Subcutaneous abdominal adipose tissue (tissue), 5 donors: ENCODE results near the gene SRC.
"Not testable (repeated sequence)": the region's sequence is repeated elsewhere in the genome, so short reads cannot be mapped to it uniquely, and the experiment has no call there.

Experiments used
- H3K27ac ChIP-seq: one replicate; pipeline ENCODE4 v1.7.0; 2013; ENCODE audit warnings: low read depth, mild to moderate bottlenecking, inconsistent platforms, low read length, moderate library complexity
- H3K27me3 ChIP-seq, 5 donors: one replicate each; pipeline ENCODE4 v1.7.0; 2013; ENCODE audit warnings: low read length in 5 of 5, inconsistent platforms in 1 of 5; ENCODE audit not compliant: control insufficient read depth in 5 of 5, insufficient read depth in 4 of 5
- H3K36me3 ChIP-seq, 5 donors: one replicate each; pipeline ENCODE4 v1.7.0; 2013; ENCODE audit warnings: low read length in 5 of 5; ENCODE audit not compliant: control insufficient read depth in 5 of 5, insufficient read depth in 5 of 5
- H3K4me1 ChIP-seq, 5 donors: one replicate each; pipeline ENCODE4 v1.7.0; 2013; ENCODE audit warnings: low read length in 5 of 5, mild to moderate bottlenecking in 3 of 5, moderate library complexity in 1 of 5; ENCODE audit not compliant: control insufficient read depth in 5 of 5, insufficient read depth in 5 of 5
- H3K4me3 ChIP-seq, 5 donors: one replicate each; pipeline ENCODE4 v1.7.0; 2013; ENCODE audit warnings: low read length in 5 of 5, low read depth in 1 of 5
- H3K9ac ChIP-seq, 5 donors: one replicate each; pipeline ENCODE4 v1.7.0; 2013; ENCODE audit warnings: low read length in 5 of 5, mild to moderate bottlenecking in 4 of 5, moderate library complexity in 3 of 5
- H3K9me3 ChIP-seq, 5 donors: one replicate each; pipeline ENCODE4 v1.7.0; 2013; ENCODE audit warnings: low read length in 5 of 5; ENCODE audit not compliant: control insufficient read depth in 5 of 5
- donor health status: healthy.
- donor health status: healthy.
- donor health status: healthy.
- donor health status: healthy.
- donor health status: healthy.

Gene SRC

DNA sequence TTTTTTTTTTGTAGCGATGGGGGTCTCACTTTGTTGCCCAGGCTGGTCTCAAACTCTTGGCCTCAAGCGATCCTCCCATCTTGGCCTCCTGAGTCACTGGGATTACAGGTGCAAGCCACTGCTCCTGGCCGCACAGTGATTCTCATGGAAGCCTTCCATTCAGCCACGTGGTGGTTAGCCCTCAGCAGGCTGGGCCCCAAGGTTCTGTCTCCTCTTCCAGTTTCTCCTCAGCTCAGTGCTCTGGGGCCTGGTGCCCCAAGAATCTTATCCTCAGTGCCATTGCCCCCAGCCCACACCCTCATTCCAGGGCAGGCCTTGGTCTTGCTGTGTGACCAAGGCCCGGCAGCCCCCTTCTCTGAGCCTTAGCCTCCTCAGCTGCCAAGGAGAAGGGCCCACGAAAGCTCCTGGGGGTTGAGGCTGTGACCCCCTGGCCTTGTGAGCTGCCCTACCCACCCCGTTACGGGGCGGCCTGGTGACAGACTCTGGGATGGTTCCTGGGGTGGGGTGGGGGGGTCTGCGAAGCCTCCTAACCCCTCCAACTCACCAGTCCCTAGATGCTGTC is 16.4 kb downstream of the SRC start:
- Histone ChIP-seq H3K4me3 (no peak overlapping the region), H3K9ac (no peak overlapping the region), H3K9me3 (no peaks in the 10 kb centered on the region), H3K27ac (no peak overlapping the region), H3K4me1 (peaks cover 0 to 22% (median 16%) of the 10 kb centered on the region in 5 donors), H3K36me3 (peaks cover 0 to 11% (median 7%) of the 10 kb centered on the region in 5 donors), H3K27me3 (no peaks in the 10 kb centered on the region)

DNA sequence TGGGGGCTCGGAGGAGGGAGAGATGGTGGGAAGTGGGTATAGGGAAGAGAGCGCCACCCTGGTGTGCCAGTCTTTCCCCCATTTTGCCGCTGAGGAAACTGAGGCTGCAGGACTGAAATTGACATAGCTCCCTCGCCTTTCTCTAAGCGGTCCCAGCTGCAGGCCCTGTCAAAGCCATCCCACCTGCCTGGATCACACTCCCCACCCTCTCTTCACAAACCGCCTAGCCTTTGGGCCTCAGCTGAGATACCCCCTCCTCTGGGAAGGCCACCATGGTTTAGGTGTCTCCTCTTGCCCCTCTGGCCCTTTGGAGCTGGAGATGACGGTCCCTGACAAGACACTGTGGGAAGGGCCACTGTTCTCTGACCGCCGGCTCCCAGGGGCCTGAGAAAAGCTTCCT is 16.9 kb downstream of the SRC start:
- Histone ChIP-seq H3K36me3 (peaks cover 0 to 11% (median 7%) of the 10 kb centered on the region in 5 donors), H3K4me3 (no peak overlapping the region), H3K27ac (no peak overlapping the region), H3K27me3 (no peaks in the 10 kb centered on the region), H3K9me3 (no peaks in the 10 kb centered on the region), H3K4me1 (peaks cover 0 to 18% (median 14%) of the 10 kb centered on the region in 5 donors), H3K9ac (no peak overlapping the region)

DNA sequence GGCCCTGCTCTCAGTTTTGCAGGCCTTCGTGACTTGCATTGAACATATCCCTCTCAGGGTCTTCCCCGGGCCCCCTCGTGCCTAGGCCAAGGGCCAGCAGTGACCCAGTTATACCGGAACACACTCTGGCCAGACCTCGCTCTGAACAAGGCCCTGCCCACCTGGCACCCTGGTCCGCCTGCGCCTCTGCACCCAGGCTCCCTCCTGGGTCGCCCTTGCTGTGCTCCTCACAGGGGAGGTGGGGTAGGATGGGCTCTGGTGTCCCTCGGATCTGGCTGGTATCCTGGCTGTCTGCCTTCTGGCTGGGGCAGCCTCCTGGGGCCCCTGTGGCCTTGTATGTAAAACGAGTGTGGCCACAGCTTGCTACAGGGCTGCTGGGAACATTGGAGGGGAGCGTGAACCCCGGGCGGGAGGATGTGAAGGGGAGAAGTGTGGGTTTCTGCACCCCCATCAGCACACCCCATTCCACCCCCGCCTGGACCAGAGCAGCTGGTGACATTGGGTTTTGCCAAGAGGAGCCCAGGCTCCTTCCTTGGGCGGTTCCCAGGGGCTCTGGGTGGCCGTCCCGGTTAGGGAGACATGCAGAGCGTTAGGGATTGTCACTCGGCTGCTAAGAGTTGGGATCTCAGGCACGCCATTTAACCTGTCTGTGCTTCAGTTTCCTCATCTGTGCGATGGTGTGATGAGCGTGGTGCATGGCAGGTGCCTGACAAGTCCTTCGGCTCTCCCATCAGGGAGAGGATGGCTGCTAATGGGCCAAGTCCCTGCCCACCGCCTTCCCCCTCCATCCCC is 17.5 kb downstream of the SRC start:
- Histone ChIP-seq H3K4me1 (peaks cover 0 to 12% (median 8%) of the 10 kb centered on the region in 5 donors), H3K27ac (no peak overlapping the region), H3K9ac (no peak overlapping the region), H3K4me3 (no peak overlapping the region), H3K9me3 (no peaks in the 10 kb centered on the region), H3K36me3 (peaks cover 0 to 11% (median 7%) of the 10 kb centered on the region in 5 donors), H3K27me3 (no peaks in the 10 kb centered on the region)

DNA sequence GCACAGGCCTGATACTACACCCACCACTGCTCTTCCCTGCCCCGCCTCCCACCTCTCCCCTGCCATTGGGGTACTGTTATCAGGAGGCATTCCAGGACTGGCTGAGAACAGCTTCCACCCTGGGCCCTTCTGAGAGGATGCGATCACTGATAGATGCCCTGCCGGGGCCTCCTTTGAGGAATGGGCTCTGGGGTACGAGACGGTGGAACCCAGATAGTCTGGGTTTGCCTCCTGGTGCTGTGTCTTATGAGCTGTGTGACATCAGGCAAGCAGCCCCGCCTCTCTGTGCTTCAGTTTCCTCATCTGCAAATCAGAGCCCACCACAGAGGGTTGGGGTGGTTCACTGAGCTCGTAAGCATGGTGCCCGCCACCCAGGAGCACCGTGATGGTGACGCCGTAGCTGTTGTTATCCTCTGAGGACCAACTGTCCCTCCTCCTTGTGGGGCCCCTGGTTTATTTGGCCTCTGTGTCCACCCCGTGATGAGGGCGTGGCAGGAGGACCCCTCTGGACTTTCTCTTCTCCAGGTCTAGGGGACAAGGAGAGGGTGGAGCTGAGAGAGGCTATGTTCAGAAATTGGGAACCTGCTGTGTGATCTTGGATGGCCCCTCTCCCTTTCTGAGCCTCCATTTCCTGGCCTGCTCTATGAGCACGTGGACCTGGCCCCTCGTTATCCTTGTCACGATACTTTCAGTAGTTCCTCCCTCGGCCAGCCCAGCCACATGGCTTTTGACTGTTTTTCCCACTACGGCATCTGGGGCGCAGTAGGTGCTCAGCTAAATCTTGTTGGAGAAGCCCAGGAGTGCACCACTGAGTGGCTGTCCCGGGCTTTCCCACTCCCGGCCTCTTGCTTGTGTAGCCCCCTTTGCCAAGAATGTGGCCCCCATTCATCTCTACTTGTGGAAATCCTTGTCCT is 18.3 kb downstream of the SRC start:
- Histone ChIP-seq H3K36me3 (peaks cover 0 to 11% (median 7%) of the 10 kb centered on the region in 5 donors), H3K27me3 (no peaks in the 10 kb centered on the region), H3K4me1 (peaks cover 0 to 4% (median 0%) of the 10 kb centered on the region in 5 donors), H3K9ac (no peak overlapping the region), H3K4me3 (no peak overlapping the region), H3K9me3 (no peaks in the 10 kb centered on the region), H3K27ac (no peak overlapping the region)

DNA sequence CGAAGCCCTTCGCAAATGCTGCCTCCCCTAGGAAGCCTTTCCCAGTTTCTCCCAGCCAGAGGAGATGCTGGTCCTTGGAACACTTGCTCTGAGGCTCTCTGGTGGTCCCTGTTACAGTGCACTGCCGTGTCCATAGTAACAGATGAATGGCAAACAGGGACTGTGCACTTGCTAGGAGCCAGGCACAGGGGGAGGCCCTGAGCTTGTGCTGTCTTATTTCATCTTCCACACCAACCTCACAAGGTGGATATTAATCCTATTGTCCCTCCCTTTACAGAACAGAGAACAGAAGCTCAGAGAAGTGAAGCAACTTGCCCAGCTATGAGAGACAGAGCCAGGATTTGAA is 19.0 kb downstream of the SRC start:
- no peak overlapping the region for H3K27ac ChIP-seq
- H3K9me3 ChIP-seq, result no peaks in the 10 kb centered on the region
- H3K27me3 ChIP-seq, result no peaks in the 10 kb centered on the region
- H3K4me1 ChIP-seq, result no peaks in the 10 kb centered on the region
- H3K9ac ChIP-seq, result no peak overlapping the region
- no peak overlapping the region for H3K4me3 ChIP-seq
- H3K36me3 ChIP-seq, result peaks cover 0 to 11% (median 7%) of the 10 kb centered on the region in 5 donors

DNA sequence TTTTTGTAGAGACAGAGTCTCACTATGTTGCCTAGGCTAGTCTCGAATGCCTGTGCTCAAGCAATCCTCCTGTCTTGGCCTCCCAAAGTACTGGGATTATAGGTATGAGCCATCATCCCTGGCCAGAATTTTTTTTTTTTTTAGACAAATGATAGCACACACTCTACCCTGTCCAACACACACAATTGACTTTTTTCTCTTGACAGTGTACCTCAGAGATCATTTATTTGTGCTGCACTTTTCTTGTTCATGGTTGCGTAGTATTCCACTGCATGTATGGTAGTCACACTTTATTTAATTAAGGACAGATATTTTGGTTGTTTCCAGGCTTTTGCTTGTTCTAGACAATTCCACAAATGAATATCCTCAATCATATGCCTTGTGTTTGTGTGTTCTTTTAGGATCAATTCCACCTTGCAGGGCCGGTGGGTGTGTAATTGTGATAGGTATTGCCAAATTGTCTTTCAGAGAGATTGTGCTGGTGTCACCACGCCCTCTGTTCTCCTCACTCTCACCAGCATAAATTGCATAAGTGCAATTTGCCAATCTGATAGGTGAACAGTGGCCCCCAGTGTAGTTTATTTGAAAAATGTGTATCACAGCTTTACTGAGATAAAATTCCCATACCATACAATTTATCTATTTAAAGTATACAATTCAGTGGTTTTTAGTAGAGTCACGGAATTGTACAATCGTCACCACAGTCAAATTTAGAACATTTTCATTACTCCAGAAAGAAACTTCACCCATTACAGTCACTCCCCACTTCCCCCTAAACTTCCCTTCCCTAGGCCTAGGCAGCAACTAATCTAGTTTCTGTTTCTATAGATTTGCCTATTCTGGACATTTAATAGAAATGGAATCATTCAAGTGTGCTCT is 20.1 kb downstream of the SRC start:
- Histone ChIP-seq H3K4me3 (no peak overlapping the region), H3K27me3 (no peaks in the 10 kb centered on the region), H3K27ac (no peak overlapping the region)

DNA sequence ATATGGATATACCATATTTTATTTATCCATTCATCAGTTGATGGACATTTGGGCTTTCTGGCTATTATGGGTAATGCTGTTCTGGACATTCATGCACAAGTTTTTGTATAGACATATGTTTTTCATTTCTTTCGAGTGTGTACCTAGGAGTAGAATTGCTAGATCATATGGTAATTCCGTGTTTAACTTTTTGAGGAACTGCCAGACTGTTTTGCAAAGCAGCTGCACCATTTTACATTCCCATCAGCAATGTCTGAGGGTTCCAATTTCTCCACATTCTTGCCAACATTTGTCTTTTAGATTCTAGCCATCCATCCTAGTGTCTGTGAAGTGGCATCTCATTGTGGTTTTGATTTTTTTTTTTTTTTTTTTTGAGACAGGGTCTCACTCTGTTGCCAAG is 20.8 kb downstream of the SRC start:
- H3K36me3 ChIP-seq, result peaks cover 0 to 11% (median 7%) of the 10 kb centered on the region in 5 donors
- H3K4me1 ChIP-seq, result no peaks in the 10 kb centered on the region
- H3K4me3 ChIP-seq, result no peak overlapping the region
- H3K9me3 ChIP-seq, result no peaks in the 10 kb centered on the region
- H3K27ac ChIP-seq, result no peak overlapping the region
- H3K27me3 ChIP-seq, result no peaks in the 10 kb centered on the region
- H3K9ac ChIP-seq, result no peak overlapping the region

More for the DNA sequence above, 20.1 kb downstream of the SRC start:
- Histone ChIP-seq H3K4me1 (no peaks in the 10 kb centered on the region), H3K9ac (no peak overlapping the region), H3K36me3 (peaks cover 0 to 11% (median 7%) of the 10 kb centered on the region in 5 donors), H3K9me3 (no peaks in the 10 kb centered on the region)

DNA sequence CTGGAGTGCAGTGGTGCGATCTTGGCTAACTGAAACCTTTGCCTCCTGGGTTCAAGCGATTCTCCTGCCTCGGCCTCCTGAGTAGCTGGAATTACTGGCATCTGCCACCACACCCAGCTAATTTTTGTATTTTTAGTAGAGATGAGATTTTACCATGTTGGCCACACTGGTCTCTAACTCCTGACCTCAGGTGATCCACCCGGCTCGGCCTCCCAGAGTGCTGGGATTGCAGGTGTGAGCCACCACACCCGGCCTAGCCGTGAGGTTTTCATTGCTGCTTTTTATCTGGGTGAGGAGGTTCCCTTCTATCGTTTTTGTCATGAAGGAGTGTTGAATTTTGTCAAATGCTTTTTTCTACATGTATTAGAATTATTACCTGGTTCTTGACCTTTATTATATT is 23.9 kb downstream of the SRC start:
- no peaks in the 10 kb centered on the region for H3K9me3 ChIP-seq
- H3K4me1 ChIP-seq, result no peaks in the 10 kb centered on the region
- H3K4me3 ChIP-seq, result no peak overlapping the region
- no peak overlapping the region for H3K27ac ChIP-seq
- H3K9ac ChIP-seq, result no peak overlapping the region
- H3K27me3 ChIP-seq, result no peaks in the 10 kb centered on the region
- H3K36me3 ChIP-seq, result peaks cover 0 to 9% (median 7%) of the 10 kb centered on the region in 5 donors

DNA sequence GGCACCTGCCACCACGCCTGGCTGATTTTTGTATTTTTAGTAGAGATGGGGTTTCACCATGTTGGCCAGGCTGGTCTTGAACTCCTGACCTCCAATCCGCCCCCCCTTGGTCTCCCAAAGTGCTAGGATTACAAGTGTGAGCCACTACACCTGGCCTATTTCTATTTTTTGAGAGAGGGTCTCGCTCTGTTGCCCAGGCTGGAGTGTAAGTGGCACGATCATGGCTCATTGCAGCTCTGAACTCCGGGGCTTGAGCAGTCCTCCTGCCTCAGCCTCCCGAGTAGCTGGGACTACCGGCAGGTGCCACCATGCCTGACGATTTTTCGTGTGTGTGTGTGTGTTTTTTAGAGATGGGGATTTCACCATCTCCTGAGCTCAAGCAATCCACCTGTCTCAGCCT is 25.9 kb downstream of the SRC start:
- not testable (repeated sequence) for H3K27me3 ChIP-seq, H3K9ac ChIP-seq, H3K9me3 ChIP-seq, H3K4me1 ChIP-seq, H3K4me3 ChIP-seq, H3K36me3 ChIP-seq, H3K27ac ChIP-seq
